HEK293 (cell line): ENCODE results near the gene DYNLL2.

Source experiments
- CTCF ChIA-PET: fragments of 350-600 bp; formaldehyde crosslinking; extraction: SDS; loops from one replicate; lab custom pipeline; 2021; ENCODE audit warnings: antibody characterized with exemption; lab: Yijun Ruan, JAX
- POLR2A ChIA-PET: fragments of 300-600 bp; formaldehyde crosslinking; extraction: SDS; loops from one replicate; lab custom pipeline; 2020; ENCODE audit warnings: antibody characterized with exemption, inconsistent platforms; lab: Yijun Ruan, JAX
- H3K27ac ChIP-seq: fragments of 200-500 bp; sonication (Bioruptor generic); 2 replicates; pipeline ENCODE4 v1.5.1; 2014; ENCODE audit warnings: low read depth, low read length, control low read depth, inconsistent platforms; ENCODE audit errors: extremely low read depth
- H3K36me3 ChIP-seq, 2 experiments: fragments of 200-500 bp in 1 of 2; sonication (Bioruptor generic) in 1 of 2; 1 replicate in 1 of 2; 2 replicates in 1 of 2; pipeline ENCODE4 v1.5.1; 2014 to 2017; ENCODE audit warnings: inconsistent platforms in 2 of 2, low read length in 2 of 2; ENCODE audit not compliant: control insufficient read depth in 2 of 2, insufficient read depth in 1 of 2
- H3K4me1 ChIP-seq: fragments of 200-500 bp; sonication (Bioruptor generic); 2 replicates; pipeline ENCODE4 v1.5.1; 2014; ENCODE audit warnings: mild to moderate bottlenecking, low read length, inconsistent platforms; ENCODE audit not compliant: control insufficient read depth, insufficient read depth
- H3K4me3 ChIP-seq: 2 replicates; pipeline ENCODE4 v1.5.1; 2011; ENCODE audit warnings: low read depth, mild to moderate bottlenecking, control low read depth, low read length, moderate library complexity
- H3K9me3 ChIP-seq: fragments of 200-500 bp; sonication (Bioruptor generic); 2 replicates; pipeline ENCODE4 v1.5.1; 2014; ENCODE audit warnings: low read depth, low read length, inconsistent platforms; ENCODE audit not compliant: control insufficient read depth, insufficient read depth
- PATZ1 ChIP-seq: fragments of 450-650 bp; formaldehyde crosslinking; IDR thresholded peaks from 2 replicates; pipeline ENCODE4 v1.5.1; 2016; ENCODE audit warnings: missing biosample characterization, missing genetic modification characterization
- PRDM1 ChIP-seq: fragments of 450-650 bp; formaldehyde crosslinking; IDR thresholded peaks from 2 replicates; pipeline ENCODE4; 2016; ENCODE audit warnings: missing biosample characterization, missing genetic modification characterization
- ZFP3 ChIP-seq: fragments of 450-650 bp; formaldehyde crosslinking; IDR thresholded peaks from 2 replicates; pipeline ENCODE4 v1.5.1; 2016; ENCODE audit warnings: low read depth, missing biosample characterization, missing genetic modification characterization
- ZNF366 ChIP-seq: fragments of 450-650 bp; formaldehyde crosslinking; conservative IDR thresholded peaks from 2 replicates; pipeline ENCODE4 v1.5.1; 2016; ENCODE audit warnings: missing biosample characterization, missing genetic modification characterization
- ZNF423 ChIP-seq: fragments of 450-650 bp; formaldehyde crosslinking; IDR thresholded peaks from 2 replicates; pipeline ENCODE4 v1.5.1; 2016; ENCODE audit warnings: missing biosample characterization, missing genetic modification characterization
- ZNF514 ChIP-seq: fragments of 450-650 bp; formaldehyde crosslinking; IDR thresholded peaks from 2 replicates; pipeline ENCODE4 v1.5.1; 2016; ENCODE audit warnings: missing biosample characterization, missing genetic modification characterization
- ZNF544 ChIP-seq: fragments of 450-650 bp; formaldehyde crosslinking; IDR thresholded peaks from 2 replicates; pipeline ENCODE4 v1.5.0; 2017; ENCODE audit warnings: missing biosample characterization, missing genetic modification characterization
- ZNF560 ChIP-seq: fragments of 450-650 bp; formaldehyde crosslinking; IDR thresholded peaks from 2 replicates; pipeline ENCODE4 v1.5.1; 2017; ENCODE audit warnings: missing biosample characterization, missing genetic modification characterization, borderline replicate concordance
- ZNF596 ChIP-seq: fragments of 450-650 bp; IDR thresholded peaks from 2 replicates; pipeline ENCODE4 v1.5.0; 2018; ENCODE audit warnings: missing biosample characterization, mild to moderate bottlenecking, missing genetic modification characterization, moderate library complexity
- ZNF654 ChIP-seq: fragments of 450-650 bp; formaldehyde crosslinking; IDR thresholded peaks from 2 replicates; pipeline ENCODE4 v1.5.1; 2016; ENCODE audit warnings: low read depth, missing biosample characterization, missing genetic modification characterization
- TF ChIP-seq, protein P1 (sequence below): fragments of 450-650 bp; formaldehyde crosslinking; IDR thresholded peaks from 2 replicates; pipeline ENCODE4 v1.5.1; 2016; ENCODE audit warnings: missing biosample characterization, missing genetic modification characterization
- TF ChIP-seq, protein P2 (sequence below): fragments of 450-650 bp; formaldehyde crosslinking; IDR thresholded peaks from 2 replicates; pipeline ENCODE4 v1.5.1; 2016; ENCODE audit warnings: missing biosample characterization, missing genetic modification characterization

Gene DYNLL2

GRCh38 chr17:58119491-58119890 is 36.3 kb downstream of the DYNLL2 start (continued):
- no peak for TF ChIP-seq PATZ1 (tag by site-specific recombination)

DNA sequence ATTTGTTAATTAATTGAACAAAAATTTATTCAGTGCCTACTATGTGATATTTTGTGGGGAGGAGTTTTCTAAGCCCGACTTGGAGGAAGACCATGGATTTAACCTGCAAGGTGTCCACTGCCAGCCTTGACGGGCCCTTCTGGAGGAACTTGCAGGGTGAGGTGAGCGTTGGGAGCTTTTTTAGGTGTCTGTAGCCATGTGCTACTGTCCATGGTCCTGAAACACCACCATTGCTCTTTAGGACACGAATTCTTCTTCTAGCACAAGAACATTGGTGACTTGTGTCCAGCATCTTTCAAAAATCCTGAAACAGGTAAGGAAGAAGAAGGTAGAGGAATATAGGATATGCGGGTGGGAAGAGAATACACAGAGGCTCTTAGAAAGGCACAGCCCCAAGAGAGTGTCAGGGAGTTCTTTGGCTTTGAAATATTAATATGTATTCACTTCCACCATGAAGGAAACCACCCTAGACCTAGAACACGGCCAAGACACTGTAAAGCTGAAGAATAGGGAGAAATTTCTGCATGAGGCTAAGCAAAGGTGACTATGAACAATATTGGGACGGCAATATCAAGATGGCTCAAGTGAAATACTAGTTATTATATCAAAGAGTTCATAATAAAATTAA is 37.1 kb downstream of the DYNLL2 start:
- no peak overlapping the region for H3K27ac ChIP-seq
- no peaks in the 10 kb centered on the region for H3K36me3 ChIP-seq
- TF ChIP-seq ZNF423 (tag by site-specific recombination), result no peak
- no peak for TF ChIP-seq ZNF514
- TF ChIP-seq, protein P1, sequence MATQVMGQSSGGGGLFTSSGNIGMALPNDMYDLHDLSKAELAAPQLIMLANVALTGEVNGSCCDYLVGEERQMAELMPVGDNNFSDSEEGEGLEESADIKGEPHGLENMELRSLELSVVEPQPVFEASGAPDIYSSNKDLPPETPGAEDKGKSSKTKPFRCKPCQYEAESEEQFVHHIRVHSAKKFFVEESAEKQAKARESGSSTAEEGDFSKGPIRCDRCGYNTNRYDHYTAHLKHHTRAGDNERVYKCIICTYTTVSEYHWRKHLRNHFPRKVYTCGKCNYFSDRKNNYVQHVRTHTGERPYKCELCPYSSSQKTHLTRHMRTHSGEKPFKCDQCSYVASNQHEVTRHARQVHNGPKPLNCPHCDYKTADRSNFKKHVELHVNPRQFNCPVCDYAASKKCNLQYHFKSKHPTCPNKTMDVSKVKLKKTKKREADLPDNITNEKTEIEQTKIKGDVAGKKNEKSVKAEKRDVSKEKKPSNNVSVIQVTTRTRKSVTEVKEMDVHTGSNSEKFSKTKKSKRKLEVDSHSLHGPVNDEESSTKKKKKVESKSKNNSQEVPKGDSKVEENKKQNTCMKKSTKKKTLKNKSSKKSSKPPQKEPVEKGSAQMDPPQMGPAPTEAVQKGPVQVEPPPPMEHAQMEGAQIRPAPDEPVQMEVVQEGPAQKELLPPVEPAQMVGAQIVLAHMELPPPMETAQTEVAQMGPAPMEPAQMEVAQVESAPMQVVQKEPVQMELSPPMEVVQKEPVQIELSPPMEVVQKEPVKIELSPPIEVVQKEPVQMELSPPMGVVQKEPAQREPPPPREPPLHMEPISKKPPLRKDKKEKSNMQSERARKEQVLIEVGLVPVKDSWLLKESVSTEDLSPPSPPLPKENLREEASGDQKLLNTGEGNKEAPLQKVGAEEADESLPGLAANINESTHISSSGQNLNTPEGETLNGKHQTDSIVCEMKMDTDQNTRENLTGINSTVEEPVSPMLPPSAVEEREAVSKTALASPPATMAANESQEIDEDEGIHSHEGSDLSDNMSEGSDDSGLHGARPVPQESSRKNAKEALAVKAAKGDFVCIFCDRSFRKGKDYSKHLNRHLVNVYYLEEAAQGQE (tag by site-specific recombination), result peak; percentile 98
- TF ChIP-seq ZNF560 (tag by site-specific recombination), result no peak
- H3K9me3 ChIP-seq, result no peaks in the 10 kb centered on the region
- no peak overlapping the region for H3K4me3 ChIP-seq
- POLR2A ChIA-PET, result no interaction called here
- CTCF ChIA-PET, result interaction anchor here (0.5 to 1.3 kb wide), 6 partner anchors 50 to 354 kb away, joined by 3 to 4 read pairs (median 3); no protein-coding TSS in a partner anchor
- H3K4me1 ChIP-seq, result no peaks in the 10 kb centered on the region

DNA sequence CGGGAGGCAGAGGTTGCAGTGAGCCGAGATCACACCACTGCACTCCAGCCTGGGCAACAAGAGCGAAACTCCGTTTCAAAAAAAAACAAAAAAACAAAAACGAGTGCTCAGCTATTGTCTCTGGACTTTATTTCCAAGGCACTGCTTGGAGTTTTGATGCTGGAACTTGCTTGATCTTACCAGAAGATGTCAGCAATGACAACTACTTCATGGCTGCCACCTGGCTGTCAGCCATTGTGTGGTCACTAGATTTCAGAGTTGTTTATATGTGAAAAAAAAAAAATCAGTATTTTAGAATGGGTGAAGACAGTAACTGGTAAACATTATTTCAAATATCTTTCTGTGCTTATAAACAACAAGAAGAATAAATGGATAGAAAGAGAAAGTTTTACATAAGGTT is 38.7 kb downstream of the DYNLL2 start:
- POLR2A ChIA-PET, result no interaction called here
- Histone ChIP-seq H3K9me3 (no peaks in the 10 kb centered on the region), H3K4me1 (no peaks in the 10 kb centered on the region), H3K36me3 (no peaks in the 10 kb centered on the region), H3K27ac (no peak overlapping the region), H3K4me3 (no peak overlapping the region)
- CTCF ChIA-PET, result interaction anchor here (0.6 to 2.5 kb wide), 25 partner anchors 8 to 997 kb away, joined by 3 to 19 read pairs (median 3); no protein-coding TSS in a partner anchor
- TF ChIP-seq ZFP3 (tag by site-specific recombination), result no peak
- peak; percentile 74 for TF ChIP-seq ZNF654
- no peak for TF ChIP-seq ZNF366 (tag by site-specific recombination)
- TF ChIP-seq, protein P2, sequence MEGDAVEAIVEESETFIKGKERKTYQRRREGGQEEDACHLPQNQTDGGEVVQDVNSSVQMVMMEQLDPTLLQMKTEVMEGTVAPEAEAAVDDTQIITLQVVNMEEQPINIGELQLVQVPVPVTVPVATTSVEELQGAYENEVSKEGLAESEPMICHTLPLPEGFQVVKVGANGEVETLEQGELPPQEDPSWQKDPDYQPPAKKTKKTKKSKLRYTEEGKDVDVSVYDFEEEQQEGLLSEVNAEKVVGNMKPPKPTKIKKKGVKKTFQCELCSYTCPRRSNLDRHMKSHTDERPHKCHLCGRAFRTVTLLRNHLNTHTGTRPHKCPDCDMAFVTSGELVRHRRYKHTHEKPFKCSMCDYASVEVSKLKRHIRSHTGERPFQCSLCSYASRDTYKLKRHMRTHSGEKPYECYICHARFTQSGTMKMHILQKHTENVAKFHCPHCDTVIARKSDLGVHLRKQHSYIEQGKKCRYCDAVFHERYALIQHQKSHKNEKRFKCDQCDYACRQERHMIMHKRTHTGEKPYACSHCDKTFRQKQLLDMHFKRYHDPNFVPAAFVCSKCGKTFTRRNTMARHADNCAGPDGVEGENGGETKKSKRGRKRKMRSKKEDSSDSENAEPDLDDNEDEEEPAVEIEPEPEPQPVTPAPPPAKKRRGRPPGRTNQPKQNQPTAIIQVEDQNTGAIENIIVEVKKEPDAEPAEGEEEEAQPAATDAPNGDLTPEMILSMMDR (tag by site-specific recombination), result peak; percentile 68

- H3K36me3 ChIP-seq, result no peaks in the 10 kb centered on the region
- no peak for TF ChIP-seq ZNF544 (tag by site-specific recombination)
- peak; percentile 58; the same call in 1 of the 2 replicates for TF ChIP-seq ZNF596 (tag by site-specific recombination)
- TF ChIP-seq PRDM1 (tag by site-specific recombination), result peak; percentile 89
- TF ChIP-seq ZNF366 (tag by site-specific recombination), result peak; percentile 68
- TF ChIP-seq, all 188 proteins: peak for 3
- Histone ChIP-seq H3K4me3 (no peak overlapping the region), H3K27ac (no peak overlapping the region), H3K4me1 (no peaks in the 10 kb centered on the region), H3K9me3 (no peaks in the 10 kb centered on the region)
- POLR2A ChIA-PET, result no interaction called here
- CTCF ChIA-PET, result no interaction called here
These were observed 44.6 kb downstream of the DYNLL2 start for GRCh38 chr17:58127846-58128245.
